ENCODE measurements around the gene CLSTN2.

The CLSTN2 gene

GRCh38 chr3:140189267-140189666 lies 254.3 kb downstream of the CLSTN2 start:
- no peak for DNase-seq (ENCODE audit: low spot score)

GRCh38 chr3:140189976-140190375 lies 255.0 kb downstream of the CLSTN2 start:
- no peak for DNase-seq (ENCODE audit: low spot score)

- DNase-seq (ENCODE audit: low spot score): no peak
Measured at GRCh38 chr3:140196970-140197369, 262.0 kb downstream of the CLSTN2 start.

GRCh38 chr3:140198242-140198641 lies 263.3 kb downstream of the CLSTN2 start:
- no peak for DNase-seq (ENCODE audit: low spot score)

- no peak for DNase-seq (ENCODE audit: low spot score)
Measured at GRCh38 chr3:140199008-140199407, 264.0 kb downstream of the CLSTN2 start.

GRCh38 chr3:140199743-140200142 lies 264.8 kb downstream of the CLSTN2 start:
- DNase-seq (ENCODE audit: low spot score): no peak

- no peak for DNase-seq (ENCODE audit: low spot score)
Measured at GRCh38 chr3:140203510-140203909, 268.5 kb downstream of the CLSTN2 start.

GRCh38 chr3:140204271-140204984 lies 269.4 kb downstream of the CLSTN2 start:
- no peak for DNase-seq (ENCODE audit: low spot score)

- DNase-seq (ENCODE audit: low spot score): no peak
Measured at GRCh38 chr3:140205598-140205997, 270.6 kb downstream of the CLSTN2 start.

- no peak for DNase-seq (ENCODE audit: low spot score)
Measured at GRCh38 chr3:140206196-140207040, 271.4 kb downstream of the CLSTN2 start.

GRCh38 chr3:140207541-140207940 lies 272.6 kb downstream of the CLSTN2 start:
- DNase-seq (ENCODE audit: low spot score): no peak

- no peak for DNase-seq (ENCODE audit: low spot score)
Measured at GRCh38 chr3:140216249-140216648, 281.3 kb downstream of the CLSTN2 start.

GRCh38 chr3:140219291-140219690 lies 284.3 kb downstream of the CLSTN2 start:
- DNase-seq (ENCODE audit: low spot score): no peak

GRCh38 chr3:140219923-140220452 lies 285.0 kb downstream of the CLSTN2 start:
- DNase-seq (ENCODE audit: low spot score): no peak

- no peak for DNase-seq (ENCODE audit: low spot score)
Measured at GRCh38 chr3:140223197-140223596, 288.2 kb downstream of the CLSTN2 start.

GRCh38 chr3:140223631-140224030 lies 288.6 kb downstream of the CLSTN2 start:
- no peak for DNase-seq (ENCODE audit: low spot score)

- DNase-seq (ENCODE audit: low spot score): no peak
Measured at GRCh38 chr3:140224307-140224706, 289.3 kb downstream of the CLSTN2 start.

- no peak for DNase-seq (ENCODE audit: low spot score)
Measured at GRCh38 chr3:140225996-140226395, 291.0 kb downstream of the CLSTN2 start.

- no peak for DNase-seq (ENCODE audit: low spot score)
Measured at GRCh38 chr3:140233702-140234101, 298.7 kb downstream of the CLSTN2 start.

GRCh38 chr3:140234256-140234655 lies 299.3 kb downstream of the CLSTN2 start:
- DNase-seq (ENCODE audit: low spot score): no peak

GRCh38 chr3:140236836-140237501 lies 302.0 kb downstream of the CLSTN2 start:
- no peak for DNase-seq (ENCODE audit: low spot score)

GRCh38 chr3:140238646-140239314 lies 303.8 kb downstream of the CLSTN2 start:
- no peak for DNase-seq (ENCODE audit: low spot score)

All from D341Med (cell line).